Measurements from ENCODE around the gene C12orf56.
"Not testable (repeated sequence)": the region's sequence is repeated elsewhere in the genome, so short reads cannot be mapped to it uniquely, and the experiment has no call there.

Gene C12orf56

DNA sequence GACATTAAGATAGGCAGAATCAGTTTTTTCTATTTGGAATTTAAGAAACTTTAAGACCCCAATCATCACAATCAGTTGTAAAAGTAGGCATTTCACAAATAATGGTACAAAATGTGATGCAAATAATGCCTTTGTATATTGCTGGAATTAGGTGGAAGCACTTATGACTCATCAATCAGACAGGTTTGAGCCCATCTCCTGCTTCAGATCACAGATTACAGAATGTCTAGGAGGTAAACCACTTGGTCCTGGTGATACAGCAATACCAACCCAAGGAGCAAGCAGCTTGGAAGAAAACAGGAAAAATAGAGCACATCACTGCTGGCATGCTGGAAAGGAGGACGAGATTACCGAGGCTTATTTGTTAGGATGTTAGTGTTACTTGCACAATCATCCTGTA is 57.6 kb downstream of the C12orf56 start:
- Histone ChIP-seq H3K4me1 (ENCODE audit: control extremely low read depth in 1 of 4, control insufficient read depth in 4 of 4, insufficient read depth in 4 of 4, low read length in 3 of 4) (no peaks in the 10 kb centered on the region), H3K9me3 (ENCODE audit: control extremely low read depth in 1 of 5, control insufficient read depth in 4 of 5, insufficient read depth in 2 of 5, low read depth in 1 of 5, low read length in 4 of 5) (no peaks in the 10 kb centered on the region), H3K4me3 (ENCODE audit: control insufficient read depth in 1 of 7, extremely low read depth in 1 of 7, insufficient read depth in 4 of 7, low read depth in 2 of 7, low read length in 6 of 7) (no peak overlapping the region), H3K27me3 (replicated peaks in 2 of 5; ENCODE audit: control insufficient read depth in 4 of 5, insufficient read depth in 5 of 5, low read length in 4 of 5) (no peaks in the 10 kb centered on the region), H3K36me3 (ENCODE audit: control insufficient read depth in 4 of 4, insufficient read depth in 4 of 4, low read length in 3 of 4) (no peaks in the 10 kb centered on the region), H3K27ac (ENCODE audit: insufficient read depth in 1 of 2, low read depth in 1 of 2, low read length in 2 of 2, poor library complexity in 1 of 2, severe bottlenecking in 2 of 2) (no peak overlapping the region)
- WGBS (ENCODE audit: insufficient coverage), result no CpG with 5 or more reads among the region's 2 CpGs
- no peak for DNase-seq
- POLR2A ChIA-PET, result no interaction called here
- CTCF ChIA-PET, result no interaction called here

- H3K27ac ChIP-seq (ENCODE audit: insufficient read depth in 1 of 2, low read depth in 1 of 2, low read length in 2 of 2, poor library complexity in 1 of 2, severe bottlenecking in 2 of 2), result no peak overlapping the region
Measured at GRCh38 chr12:64332296-64332695, 58.3 kb downstream of the C12orf56 start.

GRCh38 chr12:64329031-64329710 is 61.4 kb downstream of the C12orf56 start:
- POLR2A ChIA-PET, result not testable (repeated sequence)

More at GRCh38 chr12:64332296-64332695, 58.3 kb downstream of the C12orf56 start:
- Histone ChIP-seq H3K27me3 (replicated peaks in 2 of 5; ENCODE audit: control insufficient read depth in 4 of 5, insufficient read depth in 5 of 5, low read length in 4 of 5) (no peaks in the 10 kb centered on the region), H3K4me3 (ENCODE audit: control insufficient read depth in 1 of 7, extremely low read depth in 1 of 7, insufficient read depth in 4 of 7, low read depth in 2 of 7, low read length in 6 of 7) (no peak overlapping the region), H3K9me3 (ENCODE audit: control extremely low read depth in 1 of 5, control insufficient read depth in 4 of 5, insufficient read depth in 2 of 5, low read depth in 1 of 5, low read length in 4 of 5) (no peaks in the 10 kb centered on the region), H3K4me1 (ENCODE audit: control extremely low read depth in 1 of 4, control insufficient read depth in 4 of 4, insufficient read depth in 4 of 4, low read length in 3 of 4) (no peaks in the 10 kb centered on the region), H3K36me3 (ENCODE audit: control insufficient read depth in 4 of 4, insufficient read depth in 4 of 4, low read length in 3 of 4) (no peaks in the 10 kb centered on the region)
- no peak for DNase-seq
- ChIA-PET POLR2A (no interaction called here), CTCF (no interaction called here)
- 100% methylated on average over 4 of the region's 5 CpGs for WGBS (ENCODE audit: insufficient coverage)

GRCh38 chr12:64325055-64325454 is 65.5 kb downstream of the C12orf56 start:
- no peak for DNase-seq
- no peaks in the 10 kb centered on the region for H3K27me3 ChIP-seq (replicated peaks in 2 of 5; ENCODE audit: control insufficient read depth in 4 of 5, insufficient read depth in 5 of 5, low read length in 4 of 5)
- no peak overlapping the region for H3K4me3 ChIP-seq (ENCODE audit: control insufficient read depth in 1 of 7, extremely low read depth in 1 of 7, insufficient read depth in 4 of 7, low read depth in 2 of 7, low read length in 6 of 7)
- H3K9me3 ChIP-seq (ENCODE audit: control extremely low read depth in 1 of 5, control insufficient read depth in 4 of 5, insufficient read depth in 2 of 5, low read depth in 1 of 5, low read length in 4 of 5), result peaks cover 0 to 3% (median 0%) of the 10 kb centered on the region in 5 experiments
- ChIA-PET POLR2A (no interaction called here), CTCF (no interaction called here)
- H3K27ac ChIP-seq (ENCODE audit: insufficient read depth in 1 of 2, low read depth in 1 of 2, low read length in 2 of 2, poor library complexity in 1 of 2, severe bottlenecking in 2 of 2), result no peak overlapping the region
- no CpG with 5 or more reads among the region's 2 CpGs for WGBS (ENCODE audit: insufficient coverage)
- H3K36me3 ChIP-seq (ENCODE audit: control insufficient read depth in 4 of 4, insufficient read depth in 4 of 4, low read length in 3 of 4), result no peaks in the 10 kb centered on the region
- no peaks in the 10 kb centered on the region for H3K4me1 ChIP-seq (ENCODE audit: control extremely low read depth in 1 of 4, control insufficient read depth in 4 of 4, insufficient read depth in 4 of 4, low read length in 3 of 4)

More at GRCh38 chr12:64329031-64329710, 61.4 kb downstream of the C12orf56 start:
- DNase-seq; H3K27me3 ChIP-seq (replicated peaks in 2 of 5; ENCODE audit: control insufficient read depth in 4 of 5, insufficient read depth in 5 of 5, low read length in 4 of 5); H3K4me1 ChIP-seq (ENCODE audit: control extremely low read depth in 1 of 4, control insufficient read depth in 4 of 4, insufficient read depth in 4 of 4, low read length in 3 of 4); H3K36me3 ChIP-seq (ENCODE audit: control insufficient read depth in 4 of 4, insufficient read depth in 4 of 4, low read length in 3 of 4); CTCF ChIA-PET; H3K9me3 ChIP-seq (ENCODE audit: control extremely low read depth in 1 of 5, control insufficient read depth in 4 of 5, insufficient read depth in 2 of 5, low read depth in 1 of 5, low read length in 4 of 5); H3K4me3 ChIP-seq (ENCODE audit: control insufficient read depth in 1 of 7, extremely low read depth in 1 of 7, insufficient read depth in 4 of 7, low read depth in 2 of 7, low read length in 6 of 7); H3K27ac ChIP-seq (ENCODE audit: insufficient read depth in 1 of 2, low read depth in 1 of 2, low read length in 2 of 2, poor library complexity in 1 of 2, severe bottlenecking in 2 of 2): not testable (repeated sequence)
- 100% methylated on average over 3 of the region's 9 CpGs for WGBS (ENCODE audit: insufficient coverage)

- ChIA-PET POLR2A (interaction anchor here (0.6 kb wide), 1 partner anchor 710 kb away, joined by 3 read pairs; no protein-coding TSS in a partner anchor), CTCF (interaction anchor here (0.8 kb wide), 1 partner anchor 497 kb away, joined by 3 read pairs; no protein-coding TSS in a partner anchor)
- Histone ChIP-seq H3K4me1 (ENCODE audit: control extremely low read depth in 1 of 4, control insufficient read depth in 4 of 4, insufficient read depth in 4 of 4, low read length in 3 of 4) (no peaks in the 10 kb centered on the region), H3K36me3 (ENCODE audit: control insufficient read depth in 4 of 4, insufficient read depth in 4 of 4, low read length in 3 of 4) (no peaks in the 10 kb centered on the region), H3K9me3 (ENCODE audit: control extremely low read depth in 1 of 5, control insufficient read depth in 4 of 5, insufficient read depth in 2 of 5, low read depth in 1 of 5, low read length in 4 of 5) (peaks cover 0 to 3% (median 0%) of the 10 kb centered on the region in 5 experiments), H3K27me3 (replicated peaks in 2 of 5; ENCODE audit: control insufficient read depth in 4 of 5, insufficient read depth in 5 of 5, low read length in 4 of 5) (no peaks in the 10 kb centered on the region), H3K4me3 (ENCODE audit: control insufficient read depth in 1 of 7, extremely low read depth in 1 of 7, insufficient read depth in 4 of 7, low read depth in 2 of 7, low read length in 6 of 7) (no peak overlapping the region), H3K27ac (ENCODE audit: insufficient read depth in 1 of 2, low read depth in 1 of 2, low read length in 2 of 2, poor library complexity in 1 of 2, severe bottlenecking in 2 of 2) (no peak overlapping the region)
- DNase-seq, result no peak
- no CpG with 5 or more reads among the region's 3 CpGs for WGBS (ENCODE audit: insufficient coverage)
Measured at GRCh38 chr12:64323476-64324225, 66.9 kb downstream of the C12orf56 start.

DNA sequence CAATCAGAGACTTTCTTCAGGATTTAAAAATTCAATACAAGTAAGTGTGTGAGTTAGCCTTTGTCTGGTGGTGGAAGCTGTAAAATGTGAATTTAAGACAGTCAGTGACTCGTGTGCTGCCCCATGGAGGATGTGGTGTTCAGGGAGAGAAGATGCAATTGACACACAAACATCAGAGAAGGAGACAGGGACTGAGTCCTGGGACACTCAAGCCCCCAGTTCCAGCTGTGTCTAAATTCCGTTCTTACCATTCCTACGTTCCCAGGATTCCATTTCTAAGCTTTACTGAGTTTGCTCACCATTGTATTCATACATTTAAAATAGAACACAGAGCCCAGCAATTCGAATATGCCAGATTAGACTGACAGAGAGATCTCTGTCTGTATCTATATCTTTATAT is 67.6 kb downstream of the C12orf56 start:
- no peak for DNase-seq
- H3K9me3 ChIP-seq (ENCODE audit: control extremely low read depth in 1 of 5, control insufficient read depth in 4 of 5, insufficient read depth in 2 of 5, low read depth in 1 of 5, low read length in 4 of 5), result peaks cover 0 to 3% (median 0%) of the 10 kb centered on the region in 5 experiments
- CTCF ChIA-PET, result no interaction called here
- H3K36me3 ChIP-seq (ENCODE audit: control insufficient read depth in 4 of 4, insufficient read depth in 4 of 4, low read length in 3 of 4), result no peaks in the 10 kb centered on the region
- no peaks in the 10 kb centered on the region for H3K4me1 ChIP-seq (ENCODE audit: control extremely low read depth in 1 of 4, control insufficient read depth in 4 of 4, insufficient read depth in 4 of 4, low read length in 3 of 4)
- H3K4me3 ChIP-seq (ENCODE audit: control insufficient read depth in 1 of 7, extremely low read depth in 1 of 7, insufficient read depth in 4 of 7, low read depth in 2 of 7, low read length in 6 of 7), result no peak overlapping the region
- no CpG with 5 or more reads among the region's 4 CpGs for WGBS (ENCODE audit: insufficient coverage)
- POLR2A ChIA-PET, result no interaction called here
- no peak overlapping the region for H3K27ac ChIP-seq (ENCODE audit: insufficient read depth in 1 of 2, low read depth in 1 of 2, low read length in 2 of 2, poor library complexity in 1 of 2, severe bottlenecking in 2 of 2)
- H3K27me3 ChIP-seq (replicated peaks in 2 of 5; ENCODE audit: control insufficient read depth in 4 of 5, insufficient read depth in 5 of 5, low read length in 4 of 5), result no peaks in the 10 kb centered on the region

GRCh38 chr12:64320611-64321010 is 69.9 kb downstream of the C12orf56 start:
- Histone ChIP-seq H3K27ac (ENCODE audit: insufficient read depth in 1 of 2, low read depth in 1 of 2, low read length in 2 of 2, poor library complexity in 1 of 2, severe bottlenecking in 2 of 2) (no peak overlapping the region), H3K27me3 (replicated peaks in 2 of 5; ENCODE audit: control insufficient read depth in 4 of 5, insufficient read depth in 5 of 5, low read length in 4 of 5) (no peaks in the 10 kb centered on the region), H3K9me3 (ENCODE audit: control extremely low read depth in 1 of 5, control insufficient read depth in 4 of 5, insufficient read depth in 2 of 5, low read depth in 1 of 5, low read length in 4 of 5) (peaks cover 0 to 3% (median 0%) of the 10 kb centered on the region in 5 experiments), H3K4me1 (ENCODE audit: control extremely low read depth in 1 of 4, control insufficient read depth in 4 of 4, insufficient read depth in 4 of 4, low read length in 3 of 4) (no peaks in the 10 kb centered on the region), H3K4me3 (ENCODE audit: control insufficient read depth in 1 of 7, extremely low read depth in 1 of 7, insufficient read depth in 4 of 7, low read depth in 2 of 7, low read length in 6 of 7) (no peak overlapping the region), H3K36me3 (ENCODE audit: control insufficient read depth in 4 of 4, insufficient read depth in 4 of 4, low read length in 3 of 4) (no peaks in the 10 kb centered on the region)
- POLR2A ChIA-PET, result no interaction called here
- DNase-seq, result no peak
- CTCF ChIA-PET, result no interaction called here
- no CpG with 5 or more reads among the region's 1 CpG for WGBS (ENCODE audit: insufficient coverage)
